HL-60 (cell line): Measurements from ENCODE around the gene WWOX.

Experiments
- DNase-seq, 2 experiments: peaks; one replicate each; pipeline ENCODE4 v3.0.0-alpha.2; 2010 to 2020; ENCODE audit warnings: low read depth in 1 of 2, low spot score in 1 of 2
- H3K27ac ChIP-seq: fragments of 250-450 bp; sonication (Bioruptor Pico); replicated peaks from 2 replicates; pipeline ENCODE4 v1.5.1; 2020; ENCODE audit warnings: mild to moderate bottlenecking, moderate library complexity
- H3K27me3 ChIP-seq: fragments of 250-450 bp; sonication (Bioruptor Pico); 2 replicates; pipeline ENCODE4 v1.5.1; 2021; ENCODE audit warnings: mild to moderate bottlenecking, moderate library complexity; ENCODE audit not compliant: insufficient read depth, poor library complexity, severe bottlenecking
- H3K4me3 ChIP-seq: replicated peaks from 2 replicates; pipeline ENCODE4 v1.5.1; 2011; ENCODE audit warnings: mild to moderate bottlenecking, control low read depth, low read length; ENCODE audit not compliant: insufficient read depth
- CTCF ChIP-seq: IDR thresholded peaks from one replicate; pipeline ENCODE4 v1.5.1; 2011; ENCODE audit warnings: low read length, control low read depth, inconsistent platforms; ENCODE audit not compliant: insufficient read depth
- GABPA ChIP-seq: IDR thresholded peaks from 2 replicates; pipeline ENCODE4 v1.6.1; 2012; ENCODE audit warnings: low read depth
- POLR2AphosphoS5 ChIP-seq: IDR thresholded peaks from 2 replicates; pipeline ENCODE4 v1.6.1; 2012; ENCODE audit warnings: low read depth
- REST ChIP-seq: IDR thresholded peaks from 2 replicates; pipeline ENCODE4 v1.6.1; 2012; ENCODE audit warnings: low read depth; ENCODE audit not compliant: insufficient replicate concordance
- SPI1 ChIP-seq: IDR thresholded peaks from 2 replicates; pipeline ENCODE4 v1.6.1; 2012; ENCODE audit warnings: low read depth, mild to moderate bottlenecking, borderline replicate concordance

WWOX gene

GRCh38 chr16:79132701-79133100, 1033.2 kb downstream of the WWOX start:
- TF ChIP-seq REST (no peak), CTCF (no peak), POLR2AphosphoS5 (no peak), SPI1 (no peak), GABPA (no peak)
- no peak for DNase-seq
- Histone ChIP-seq H3K4me3 (no peak overlapping the region), H3K27ac (no peak overlapping the region), H3K27me3 (no peaks in the 10 kb centered on the region)

DNA sequence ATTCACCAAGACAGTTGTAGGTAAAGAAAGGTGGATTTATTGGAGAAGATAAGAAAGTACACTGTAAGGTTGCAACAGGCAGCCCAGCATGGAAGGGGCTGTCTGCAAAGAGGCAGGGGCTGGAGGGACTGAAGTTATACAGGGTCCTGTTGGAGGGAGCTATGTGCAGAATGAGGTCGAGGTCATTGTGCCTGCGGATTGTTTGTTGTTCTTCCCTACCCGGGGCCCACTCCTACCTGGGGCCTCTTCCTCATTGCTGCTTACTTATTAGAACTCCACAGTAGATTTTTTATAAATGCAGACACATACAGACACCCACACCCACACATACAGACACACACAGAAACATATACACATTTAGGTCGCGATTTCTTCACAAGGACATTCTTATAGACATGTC, 1034.8 kb downstream of the WWOX start:
- Histone ChIP-seq H3K27me3 (no peaks in the 10 kb centered on the region), H3K27ac (no peak overlapping the region), H3K4me3 (no peak overlapping the region)
- no peak for TF ChIP-seq REST
- TF ChIP-seq SPI1 = no peak
- no peak for TF ChIP-seq CTCF
- no peak for TF ChIP-seq GABPA
- no peak for TF ChIP-seq POLR2AphosphoS5
- DNase-seq = no peak

GRCh38 chr16:79136955-79137354, 1037.5 kb downstream of the WWOX start:
- DNase-seq = no peak
- TF ChIP-seq GABPA = no peak
- H3K27ac ChIP-seq = no peak overlapping the region
- H3K4me3 ChIP-seq = no peak overlapping the region
- H3K27me3 ChIP-seq = no peaks in the 10 kb centered on the region

- TF ChIP-seq REST (no peak), SPI1 (no peak), POLR2AphosphoS5 (no peak), GABPA (no peak), CTCF (no peak)
- H3K27me3 ChIP-seq = no peaks in the 10 kb centered on the region
- no peak overlapping the region for H3K27ac ChIP-seq
- no peak for DNase-seq
- no peak overlapping the region for H3K4me3 ChIP-seq
Measured at GRCh38 chr16:79137426-79137939, 1038.0 kb downstream of the WWOX start.
